HG03060 (cell line): ENCODE measurements around the gene NSG1.
"Not testable (repeated sequence)": the region's sequence is repeated elsewhere in the genome, so short reads cannot be mapped to it uniquely, and the experiment has no call there.

Experiments
- ATAC-seq: cut with Tn5 transposase; IDR thresholded peaks from one replicate; pipeline ENCODE4 v1.9.1; 2021; ENCODE audit warnings: low read depth, moderate number of reproducible peaks; ENCODE audit not compliant: unreplicated experiment

Gene NSG1

GRCh38 chr4:4461850-4462249 is 74.9 kb downstream of the NSG1 start:
- no peak for ATAC-seq

DNA sequence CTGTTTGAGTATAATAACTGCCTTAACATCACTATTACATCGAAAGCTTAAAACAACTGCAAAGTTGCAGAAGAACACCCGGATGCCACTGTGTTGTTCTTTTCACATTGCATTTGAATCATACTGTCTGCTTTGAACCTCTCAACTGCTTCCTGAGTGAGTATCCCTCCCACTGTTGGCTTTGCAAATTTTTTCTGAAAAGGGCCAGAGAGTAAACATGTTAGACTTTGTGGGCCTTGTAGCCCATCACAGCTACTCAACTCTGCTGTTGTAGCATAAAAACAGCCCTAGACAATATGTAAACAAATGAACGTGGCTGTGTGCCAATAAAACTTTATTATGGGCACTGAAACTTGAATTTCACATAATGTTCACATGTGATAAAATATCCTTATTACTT is 76.1 kb downstream of the NSG1 start:
- no peak for ATAC-seq

GRCh38 chr4:4465238-4465637 is 78.3 kb downstream of the NSG1 start:
- ATAC-seq, result not testable (repeated sequence)
